Kidney capillary endothelial cell (primary cell): Measurements from ENCODE around the gene PLB1.

ENCODE experiments used
- DNase-seq: peaks from one replicate; pipeline ENCODE4 v3.0.0-alpha.2; 2018; ENCODE audit warnings: low spot score

PLB1 gene

GRCh38 chr2:28613633-28614501 is 118.0 kb downstream of the PLB1 start:
- no peak for DNase-seq

- DNase-seq = no peak
Observed at GRCh38 chr2:28615706-28616105, 119.8 kb downstream of the PLB1 start.

- DNase-seq = no peak
Observed at GRCh38 chr2:28616396-28616999, 120.6 kb downstream of the PLB1 start.

- DNase-seq = no peak
Observed at GRCh38 chr2:28617502-28618184, 121.8 kb downstream of the PLB1 start.

- DNase-seq = no peak
Observed at GRCh38 chr2:28618221-28619141, 122.6 kb downstream of the PLB1 start.

GRCh38 chr2:28619213-28620196 is 123.6 kb downstream of the PLB1 start:
- DNase-seq = no peak

GRCh38 chr2:28620291-28620793 is 124.5 kb downstream of the PLB1 start:
- DNase-seq = no peak

- no peak for DNase-seq
Observed at GRCh38 chr2:28620801-28621171, 124.9 kb downstream of the PLB1 start.

GRCh38 chr2:28621172-28622100 is 125.6 kb downstream of the PLB1 start:
- DNase-seq = peak; percentile 90

- no peak for DNase-seq
Observed at GRCh38 chr2:28622101-28622499, 126.2 kb downstream of the PLB1 start.

- no peak for DNase-seq
Observed at GRCh38 chr2:28623582-28624405, 127.9 kb downstream of the PLB1 start.

GRCh38 chr2:28624436-28624792 is 128.6 kb downstream of the PLB1 start:
- no peak for DNase-seq

- no peak for DNase-seq
Observed at GRCh38 chr2:28624793-28625701, 129.2 kb downstream of the PLB1 start.

GRCh38 chr2:28626376-28626775 is 130.5 kb downstream of the PLB1 start:
- DNase-seq = no peak

- DNase-seq = no peak
Observed at GRCh38 chr2:28626891-28627421, 131.1 kb downstream of the PLB1 start.

- no peak for DNase-seq
Observed at GRCh38 chr2:28627722-28628480, 132.0 kb downstream of the PLB1 start.
